Neural cell (in vitro differentiated cells): ENCODE measurements around the gene ZNF23. TPM values are rescaled to one million over a fixed set of nuclear protein-coding genes. Genes with fewer than 3 reads are reported as not detected.
A peak's percentile ranks its signal among the peaks of the same experiment; 100 is the strongest.

Source experiments
- H2AFZ ChIP-seq: fragments of 200-600, 300-800 bp; sonication (generic), shearing (Covaris generic); 2 replicates; pipeline ENCODE4 v1.6.0; 2014; ENCODE audit warnings: low read depth, mild to moderate bottlenecking, antibody characterized with exemption, low read length, moderate library complexity
- H3F3A ChIP-seq: fragments of 200-600 bp; shearing (Covaris generic); 2 replicates; pipeline ENCODE4 v1.6.1; 2016; ENCODE audit warnings: mild to moderate bottlenecking, moderate library complexity, mixed read lengths, antibody characterized with exemption, low read length; ENCODE audit not compliant: insufficient read depth, poor library complexity, severe bottlenecking
- H3K27ac ChIP-seq: fragments of 200-600, 300-800 bp; sonication (generic), shearing (Covaris generic); 2 replicates; pipeline ENCODE4 v1.5.1; 2014; ENCODE audit warnings: mild to moderate bottlenecking, low read length, moderate library complexity
- H3K27me3 ChIP-seq: fragments of 300-800, 200-600 bp; sonication (generic), shearing (Covaris generic); 2 replicates; pipeline ENCODE4 v1.6.0; 2014; ENCODE audit warnings: mild to moderate bottlenecking, low read depth, low read length, moderate library complexity; ENCODE audit not compliant: insufficient read depth
- H3K36me3 ChIP-seq: fragments of 300-800, 200-600 bp; sonication (generic), shearing (Covaris generic); 2 replicates; pipeline ENCODE4 v1.5.1; 2014; ENCODE audit warnings: mild to moderate bottlenecking, antibody characterized with exemption, low read length, moderate library complexity; ENCODE audit not compliant: insufficient read depth
- H3K4me2 ChIP-seq: fragments of 300-800, 200-600 bp; sonication (generic), shearing (Covaris generic); 2 replicates; pipeline ENCODE4 v1.6.0; 2014; ENCODE audit warnings: mild to moderate bottlenecking, low read length
- H3K4me3 ChIP-seq: fragments of 300-800, 200-600 bp; sonication (generic), shearing (Covaris generic); 2 replicates; pipeline ENCODE4 v1.5.1; 2014; ENCODE audit warnings: mild to moderate bottlenecking, low read length, moderate library complexity
- H3K79me2 ChIP-seq: fragments of 200-600 bp; shearing (Covaris generic); replicated peaks from 2 replicates; pipeline ENCODE4 v1.6.0; 2014; ENCODE audit warnings: mild to moderate bottlenecking, low read length, moderate library complexity; ENCODE audit not compliant: insufficient read depth
- H3K9ac ChIP-seq: fragments of 300-800, 200-600 bp; sonication (generic), shearing (Covaris generic); 2 replicates; pipeline ENCODE4 v1.6.1; 2016; ENCODE audit warnings: mild to moderate bottlenecking, low read length, mixed read lengths
- H3K9me2 ChIP-seq: fragments of 200-600 bp; shearing (Covaris generic); 2 replicates; pipeline ENCODE4 v1.6.1; 2016; ENCODE audit warnings: mild to moderate bottlenecking, low read length, mixed read lengths; ENCODE audit not compliant: insufficient read depth
- H3K9me3 ChIP-seq: fragments of 200-600, 300-800 bp; sonication (generic), shearing (Covaris generic); 2 replicates; pipeline ENCODE4 v1.6.1; 2016; ENCODE audit warnings: mild to moderate bottlenecking, mixed run types, low read length, moderate library complexity, mixed read lengths
- H4K20me1 ChIP-seq: fragments of 200-600 bp; shearing (Covaris generic); 2 replicates; pipeline ENCODE4 v1.6.1; 2016; ENCODE audit warnings: mild to moderate bottlenecking, mixed run types; ENCODE audit not compliant: insufficient read depth
- EP300 ChIP-seq: fragments of 450-650 bp; conservative IDR thresholded peaks from 2 replicates; pipeline ENCODE4 v1.6.1; 2014; ENCODE audit warnings: antibody characterized with exemption, mild to moderate bottlenecking, moderate library complexity; ENCODE audit not compliant: poor library complexity, severe bottlenecking
- EZH2 ChIP-seq: fragments of 200-600, 300-800 bp; shearing (Covaris generic), sonication (generic); IDR thresholded peaks from 2 replicates; pipeline ENCODE4 v1.6.1; 2014; ENCODE audit warnings: antibody characterized with exemption, low read length, borderline replicate concordance, mild to moderate bottlenecking; ENCODE audit not compliant: insufficient read depth, poor library complexity, severe bottlenecking
- MXI1 ChIP-seq: fragments of 450-650 bp; conservative IDR thresholded peaks from 2 replicates; pipeline ENCODE4 v1.6.1; 2014; ENCODE audit warnings: antibody characterized with exemption, mild to moderate bottlenecking; ENCODE audit not compliant: poor library complexity, severe bottlenecking
- POLR2AphosphoS5 ChIP-seq: IDR thresholded peaks from 2 replicates; pipeline ENCODE4 v1.6.1; 2012
- RAD21 ChIP-seq: fragments of 450-650 bp; conservative IDR thresholded peaks from 2 replicates; pipeline ENCODE4 v1.6.1; 2014; ENCODE audit warnings: antibody characterized with exemption, mild to moderate bottlenecking, moderate library complexity
- SMC3 ChIP-seq: fragments of 450-650 bp; conservative IDR thresholded peaks from 2 replicates; pipeline ENCODE4 v1.6.1; 2014; ENCODE audit warnings: antibody characterized with exemption, mild to moderate bottlenecking, moderate library complexity; ENCODE audit not compliant: poor library complexity
- TAF1 ChIP-seq: IDR thresholded peaks from 2 replicates; pipeline ENCODE4 v1.6.1; 2012; ENCODE audit warnings: low read depth
- polyA plus RNA-seq: library from polyadenylated mRNA; depleted of rRNA; stranded (reverse); fragments of >200 nt; gene quantifications from 2 replicates; pipeline ENCODE4 v1.2.3, GENCODE V29; 2014
- TF ChIP-seq, protein P1 (sequence below): IDR thresholded peaks from 2 replicates; pipeline ENCODE4 v1.6.1; 2012; ENCODE audit warnings: borderline replicate concordance
- TF ChIP-seq, protein P2 (sequence below): fragments of 450-650 bp; IDR thresholded peaks from 2 replicates; pipeline ENCODE4 v1.5.1; 2014; ENCODE audit warnings: antibody characterized with exemption, mild to moderate bottlenecking, moderate library complexity; ENCODE audit not compliant: poor library complexity, severe bottlenecking

The ZNF23 gene
- polyA plus RNA-seq, 1 donor from 2014 or later: 40.4 TPM

- Histone ChIP-seq H3K27ac (no peak overlapping the region), H3K9me3 (no peaks in the 10 kb centered on the region), H3K79me2 (peaks cover 27% of the 10 kb centered on the region), H3K36me3 (no peaks in the 10 kb centered on the region), H3F3A (no peaks in the 10 kb centered on the region), H3K9ac (peak overlapping the region; percentile 95), H3K9me2 (no peaks in the 10 kb centered on the region), H4K20me1 (no peaks in the 10 kb centered on the region), H3K4me3 (peak overlapping the region; percentile 91), H3K27me3 (no peaks in the 10 kb centered on the region), H2AFZ (no peak overlapping the region), H3K4me2 (peak overlapping the region; percentile 73)
- TF ChIP-seq SMC3: no peak
- TF ChIP-seq MXI1: no peak
- TF ChIP-seq, protein P1, sequence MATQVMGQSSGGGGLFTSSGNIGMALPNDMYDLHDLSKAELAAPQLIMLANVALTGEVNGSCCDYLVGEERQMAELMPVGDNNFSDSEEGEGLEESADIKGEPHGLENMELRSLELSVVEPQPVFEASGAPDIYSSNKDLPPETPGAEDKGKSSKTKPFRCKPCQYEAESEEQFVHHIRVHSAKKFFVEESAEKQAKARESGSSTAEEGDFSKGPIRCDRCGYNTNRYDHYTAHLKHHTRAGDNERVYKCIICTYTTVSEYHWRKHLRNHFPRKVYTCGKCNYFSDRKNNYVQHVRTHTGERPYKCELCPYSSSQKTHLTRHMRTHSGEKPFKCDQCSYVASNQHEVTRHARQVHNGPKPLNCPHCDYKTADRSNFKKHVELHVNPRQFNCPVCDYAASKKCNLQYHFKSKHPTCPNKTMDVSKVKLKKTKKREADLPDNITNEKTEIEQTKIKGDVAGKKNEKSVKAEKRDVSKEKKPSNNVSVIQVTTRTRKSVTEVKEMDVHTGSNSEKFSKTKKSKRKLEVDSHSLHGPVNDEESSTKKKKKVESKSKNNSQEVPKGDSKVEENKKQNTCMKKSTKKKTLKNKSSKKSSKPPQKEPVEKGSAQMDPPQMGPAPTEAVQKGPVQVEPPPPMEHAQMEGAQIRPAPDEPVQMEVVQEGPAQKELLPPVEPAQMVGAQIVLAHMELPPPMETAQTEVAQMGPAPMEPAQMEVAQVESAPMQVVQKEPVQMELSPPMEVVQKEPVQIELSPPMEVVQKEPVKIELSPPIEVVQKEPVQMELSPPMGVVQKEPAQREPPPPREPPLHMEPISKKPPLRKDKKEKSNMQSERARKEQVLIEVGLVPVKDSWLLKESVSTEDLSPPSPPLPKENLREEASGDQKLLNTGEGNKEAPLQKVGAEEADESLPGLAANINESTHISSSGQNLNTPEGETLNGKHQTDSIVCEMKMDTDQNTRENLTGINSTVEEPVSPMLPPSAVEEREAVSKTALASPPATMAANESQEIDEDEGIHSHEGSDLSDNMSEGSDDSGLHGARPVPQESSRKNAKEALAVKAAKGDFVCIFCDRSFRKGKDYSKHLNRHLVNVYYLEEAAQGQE: no peak
- TF ChIP-seq RAD21: no peak
- TF ChIP-seq, protein P2, sequence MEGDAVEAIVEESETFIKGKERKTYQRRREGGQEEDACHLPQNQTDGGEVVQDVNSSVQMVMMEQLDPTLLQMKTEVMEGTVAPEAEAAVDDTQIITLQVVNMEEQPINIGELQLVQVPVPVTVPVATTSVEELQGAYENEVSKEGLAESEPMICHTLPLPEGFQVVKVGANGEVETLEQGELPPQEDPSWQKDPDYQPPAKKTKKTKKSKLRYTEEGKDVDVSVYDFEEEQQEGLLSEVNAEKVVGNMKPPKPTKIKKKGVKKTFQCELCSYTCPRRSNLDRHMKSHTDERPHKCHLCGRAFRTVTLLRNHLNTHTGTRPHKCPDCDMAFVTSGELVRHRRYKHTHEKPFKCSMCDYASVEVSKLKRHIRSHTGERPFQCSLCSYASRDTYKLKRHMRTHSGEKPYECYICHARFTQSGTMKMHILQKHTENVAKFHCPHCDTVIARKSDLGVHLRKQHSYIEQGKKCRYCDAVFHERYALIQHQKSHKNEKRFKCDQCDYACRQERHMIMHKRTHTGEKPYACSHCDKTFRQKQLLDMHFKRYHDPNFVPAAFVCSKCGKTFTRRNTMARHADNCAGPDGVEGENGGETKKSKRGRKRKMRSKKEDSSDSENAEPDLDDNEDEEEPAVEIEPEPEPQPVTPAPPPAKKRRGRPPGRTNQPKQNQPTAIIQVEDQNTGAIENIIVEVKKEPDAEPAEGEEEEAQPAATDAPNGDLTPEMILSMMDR: no peak
- TF ChIP-seq POLR2AphosphoS5: no peak
- no peak for TF ChIP-seq TAF1
- TF ChIP-seq EP300: no peak
- TF ChIP-seq EZH2: no peak
These were observed 1.1 kb downstream of the ZNF23 start for GRCh38 chr16:71460941-71461340.

DNA sequence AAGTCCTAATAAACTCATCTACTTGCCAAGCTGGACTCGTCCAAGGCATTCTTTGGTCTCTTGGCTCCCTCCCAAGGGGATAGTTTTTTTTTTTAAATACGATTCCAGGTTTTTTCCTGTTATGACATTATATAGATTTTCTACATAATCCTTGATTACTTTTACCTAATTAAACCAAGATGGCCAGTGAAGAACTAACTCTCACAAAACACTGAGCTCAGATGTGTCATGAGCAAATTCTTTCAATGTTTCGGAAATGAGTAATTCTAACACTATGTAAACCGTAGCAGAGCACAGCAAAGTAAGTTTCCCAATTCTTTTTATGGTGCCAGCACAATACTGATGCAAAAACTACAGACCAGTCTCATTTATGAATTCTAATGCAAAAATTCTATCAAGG, 1.8 kb downstream of the ZNF23 start:
- no peaks in the 10 kb centered on the region for H4K20me1 ChIP-seq
- no peaks in the 10 kb centered on the region for H3K9me2 ChIP-seq
- peak overlapping the region; percentile 73 for H3K4me2 ChIP-seq
- peak overlapping the region; percentile 91 for H3K4me3 ChIP-seq
- H3K27ac ChIP-seq: no peak overlapping the region
- no peak overlapping the region for H2AFZ ChIP-seq
- peaks cover 27% of the 10 kb centered on the region for H3K79me2 ChIP-seq
- H3K36me3 ChIP-seq: no peaks in the 10 kb centered on the region
- H3K9ac ChIP-seq: no peak overlapping the region
- no peaks in the 10 kb centered on the region for H3K27me3 ChIP-seq
- H3K9me3 ChIP-seq: no peaks in the 10 kb centered on the region
- H3F3A ChIP-seq: no peaks in the 10 kb centered on the region
- TF ChIP-seq, protein P2: no peak
- TF ChIP-seq POLR2AphosphoS5 (no peak), TAF1 (no peak), EP300 (no peak), EZH2 (no peak), SMC3 (no peak)
